HG03469 (cell line): Measurements from ENCODE around the gene HOXA13.

Experiments
- ATAC-seq: cut with Tn5 transposase; IDR thresholded peaks from one replicate; pipeline ENCODE4 v1.9.1; 2021; ENCODE audit warnings: mild to moderate bottlenecking, moderate library complexity, moderate number of reproducible peaks; ENCODE audit not compliant: unreplicated experiment

HOXA13 gene

GRCh38 chr7:27193335-27194001 lies 6.4 kb downstream of the HOXA13 start:
- ATAC-seq, result no peak

- no peak for ATAC-seq
Observed at GRCh38 chr7:27192546-27193334, 7.2 kb downstream of the HOXA13 start.

GRCh38 chr7:27191833-27192545 lies 7.9 kb downstream of the HOXA13 start:
- ATAC-seq, result no peak

DNA sequence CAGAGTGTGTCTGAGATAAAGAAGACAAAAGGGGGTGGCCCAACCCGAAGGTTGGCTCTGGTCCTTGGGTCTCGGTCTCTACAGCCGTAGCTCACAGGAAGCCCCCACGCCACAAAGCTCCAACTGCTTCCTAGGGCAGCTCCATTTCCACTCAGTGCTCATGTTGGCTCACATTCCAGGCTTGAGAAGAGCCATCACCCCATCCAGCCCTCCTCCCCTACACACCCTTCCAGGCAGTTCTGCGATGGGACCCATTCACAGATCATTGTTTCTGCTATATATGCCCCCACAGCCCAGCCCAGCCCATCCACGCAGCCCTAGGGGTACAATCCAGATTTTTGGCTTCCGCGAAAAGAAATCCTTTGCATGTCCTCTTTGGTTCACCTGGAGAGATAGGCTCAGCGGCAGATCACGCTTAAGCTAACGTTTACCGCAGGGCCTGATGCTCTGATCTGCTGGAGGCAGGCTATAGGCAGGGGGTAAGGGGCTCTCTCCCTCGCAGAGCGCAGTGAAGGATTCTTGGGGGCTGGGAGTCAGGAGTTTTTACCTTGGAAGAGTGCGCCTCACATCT lies 8.6 kb downstream of the HOXA13 start:
- ATAC-seq, result no peak

DNA sequence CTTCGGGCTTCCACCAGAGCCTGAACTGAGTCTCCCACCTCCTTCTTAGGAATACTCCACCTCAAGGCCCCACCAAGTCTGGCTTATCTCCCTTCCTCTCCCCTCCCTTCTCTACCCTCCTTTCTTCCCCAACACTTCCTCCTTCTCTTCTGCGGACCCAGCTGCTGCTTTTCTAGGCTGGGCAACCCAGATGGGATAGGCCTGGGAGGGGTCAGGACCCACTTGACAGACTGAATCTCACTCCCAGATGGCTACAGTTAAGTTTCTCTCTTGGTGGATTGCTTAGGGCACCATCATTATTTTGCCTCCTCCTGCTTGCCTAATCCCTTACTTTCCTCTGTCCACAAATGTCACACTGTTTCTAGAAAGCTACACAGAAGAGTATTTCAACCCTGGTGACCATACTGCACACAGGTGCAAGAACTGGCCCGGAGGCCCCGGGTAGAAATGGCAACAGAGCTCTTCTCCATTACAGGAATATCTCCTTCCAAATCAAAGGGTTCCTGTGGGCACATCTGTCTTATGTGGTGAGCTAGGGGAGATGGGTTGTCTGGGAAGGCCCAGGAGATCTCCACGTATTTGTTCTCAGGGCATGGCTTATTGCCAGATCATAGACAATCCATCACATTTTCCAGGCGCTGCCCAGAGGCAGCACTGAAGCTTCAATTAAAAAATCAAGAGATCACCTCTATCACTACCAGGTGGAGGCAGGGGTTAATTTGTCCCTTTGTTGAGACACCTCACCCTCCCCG lies 9.7 kb downstream of the HOXA13 start:
- ATAC-seq, result no peak

DNA sequence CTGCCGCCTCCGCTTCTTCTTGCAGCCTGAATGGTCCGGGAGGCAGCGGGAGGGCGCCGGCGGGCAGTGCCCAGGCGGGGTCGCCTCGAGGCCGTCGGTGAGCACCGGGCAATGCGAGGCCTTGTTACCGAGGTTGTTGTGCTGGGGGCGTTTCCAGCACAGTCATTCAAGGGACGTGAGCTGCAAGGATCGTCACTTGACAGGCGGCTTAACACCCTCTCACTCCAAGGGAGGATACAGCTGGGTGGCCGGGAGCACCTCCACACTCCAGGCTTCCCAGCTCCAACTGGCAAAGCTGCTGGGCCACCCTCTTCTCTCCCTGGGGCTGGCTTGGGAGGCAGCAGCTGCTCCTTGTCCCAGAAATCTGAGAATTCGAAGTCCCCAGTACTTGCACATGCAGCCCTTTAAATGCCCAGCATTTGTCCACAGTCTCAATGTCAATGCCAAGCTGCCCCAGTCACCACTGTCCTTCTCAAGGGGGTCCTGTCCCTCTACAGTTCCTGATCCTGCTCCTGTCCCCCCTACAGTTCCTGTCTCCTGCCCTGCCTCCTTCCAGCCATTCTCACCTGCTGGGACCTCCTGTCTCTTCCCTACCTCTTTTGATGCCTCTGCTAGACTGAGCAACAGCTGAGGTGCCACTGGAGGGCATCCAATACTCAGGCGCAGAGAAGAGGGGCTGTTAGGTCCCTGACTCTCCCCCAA lies 10.4 kb downstream of the HOXA13 start:
- no peak for ATAC-seq

- no peak for ATAC-seq
Observed at GRCh38 chr7:27188386-27189294, 11.3 kb downstream of the HOXA13 start.

GRCh38 chr7:27187475-27188385 lies 12.2 kb downstream of the HOXA13 start:
- ATAC-seq, result no peak

- no peak for ATAC-seq
Observed at GRCh38 chr7:27186668-27187474, 13.0 kb downstream of the HOXA13 start.

DNA sequence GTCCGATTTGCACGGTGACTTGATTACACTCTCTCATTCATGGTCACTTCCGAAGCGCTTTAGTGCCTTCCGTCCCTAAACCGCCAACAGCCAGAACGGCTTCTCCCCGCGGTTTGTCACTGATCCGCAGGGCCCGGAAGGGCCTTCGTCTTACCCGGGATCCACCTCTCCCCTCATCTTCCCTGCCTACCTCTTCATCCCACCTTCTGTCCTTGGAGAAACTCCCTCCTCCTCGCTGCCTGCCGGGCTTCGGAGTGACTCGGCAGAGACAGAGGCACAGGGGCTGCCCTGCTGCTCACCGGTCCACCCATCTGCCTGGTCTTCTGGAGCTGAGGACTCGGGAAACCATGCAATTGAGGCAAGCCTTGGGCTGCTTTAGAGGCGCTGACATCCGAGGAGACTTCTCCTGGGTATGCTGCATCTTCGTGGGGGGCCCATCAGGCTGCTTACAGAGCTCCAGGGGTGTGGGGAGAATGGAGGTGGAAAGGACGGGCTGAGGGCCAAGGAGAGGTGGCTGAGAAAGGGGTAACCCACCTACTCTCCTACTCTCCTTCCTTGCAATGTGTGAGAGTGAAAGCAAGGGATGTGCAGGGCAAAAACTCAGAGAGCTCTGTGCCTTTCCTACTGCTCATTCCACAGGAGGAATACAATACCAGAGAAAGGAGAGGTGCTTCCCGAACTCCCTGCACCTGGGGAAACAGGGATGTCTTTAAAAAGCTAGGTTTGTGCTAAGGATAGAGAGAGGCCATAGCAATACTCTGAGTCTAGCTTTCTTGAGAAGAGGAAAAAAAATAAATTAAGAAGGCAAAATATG lies 13.8 kb downstream of the HOXA13 start:
- no peak for ATAC-seq

- no peak for ATAC-seq
Observed at GRCh38 chr7:27185013-27185853, 14.7 kb downstream of the HOXA13 start, which contains the start of gene HOXA11. Gene HOXA11 (minus strand): TSS chr7:27185232. CDS start chr7:27185144, 88 bp downstream.

GRCh38 chr7:27184337-27185012 lies 15.4 kb downstream of the HOXA13 start:
- ATAC-seq, result no peak

DNA sequence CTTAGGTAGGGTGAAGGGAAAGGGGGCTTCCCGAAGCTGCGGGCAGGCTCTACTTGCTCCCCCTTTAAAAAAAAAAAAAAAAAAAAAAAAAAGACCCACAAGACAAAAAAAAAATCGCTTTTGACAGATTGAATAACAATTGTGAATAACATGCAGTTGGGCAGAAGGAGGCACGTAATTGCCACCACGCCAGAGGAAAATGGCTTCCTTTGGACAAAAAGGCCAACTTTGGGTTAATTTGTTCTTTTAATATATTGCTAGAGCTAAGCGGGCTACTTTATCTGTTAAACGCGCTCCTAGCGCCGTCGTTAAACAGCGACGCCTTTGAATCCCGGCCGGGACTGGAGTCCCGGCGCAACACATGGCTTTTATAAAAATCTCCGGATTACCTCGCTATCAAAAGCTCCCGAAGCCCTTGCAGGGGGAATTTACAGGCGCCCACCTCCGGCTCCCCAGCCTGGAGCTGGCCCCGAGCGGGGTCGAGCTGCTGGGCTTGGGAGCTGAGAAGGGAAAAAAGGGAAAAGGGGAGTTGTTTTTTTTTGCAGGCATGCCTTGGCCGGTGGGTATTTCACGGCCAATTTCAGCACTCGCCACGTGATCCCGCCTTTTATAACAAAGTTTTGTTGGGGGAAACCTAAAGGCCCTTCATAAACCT lies 16.1 kb downstream of the HOXA13 start:
- ATAC-seq, result no peak
